Measurements from ENCODE around the gene ARL2BP.

GRCh38 chr16:57258226-57258909, 13.3 kb downstream of the ARL2BP start:
- no peak for TF ChIP-seq CTCF (IDR thresholded peaks at IDR 0.05)
- no peak for TF ChIP-seq POLR2A (IDR thresholded peaks at IDR 0.05)

Data from esophagus squamous epithelium (tissue), 4 donors.